Sigmoid colon (tissue), 7 donors: Measurements from ENCODE around the gene PTPRD. TPM values are rescaled to one million over a fixed set of nuclear protein-coding genes. Genes with fewer than 3 reads are reported as not detected.

Source experiments
- DNase-seq: peaks from one replicate; pipeline ENCODE4 v3.0.0-alpha.2; 2019
- H3K27ac ChIP-seq, 4 donors: fragments of 200-600 bp; sonication (generic); one replicate each; pipeline ENCODE4 v1.5.1; 2016 to 2019; ENCODE audit warnings: mild to moderate bottlenecking in 1 of 4
- H3K27me3 ChIP-seq, 3 donors: fragments of 200-600 bp; sonication (generic); one replicate each; pipeline ENCODE4 v1.5.1; 2019; ENCODE audit warnings: mild to moderate bottlenecking in 1 of 3
- H3K36me3 ChIP-seq, 4 donors: fragments of 200-600 bp; sonication (generic); one replicate each; pipeline ENCODE4 v1.5.1; 2016 to 2019
- H3K4me1 ChIP-seq, 4 donors: fragments of 200-600 bp; sonication (generic); one replicate each; pipeline ENCODE4 v1.5.1; 2017 to 2019
- H3K4me3 ChIP-seq, 4 donors: fragments of 200-600 bp; sonication (generic); one replicate each; pipeline ENCODE4 v1.5.1; 2017 to 2019; ENCODE audit warnings: mild to moderate bottlenecking in 2 of 4, moderate library complexity in 1 of 4
- H3K9me3 ChIP-seq, 4 donors: fragments of 200-600 bp in 3 of 4; sonication (generic) in 3 of 4; one replicate each; pipeline versions ENCODE4 v1.5.1 to v1.6.1; 2013 to 2019
- EP300 ChIP-seq, 4 donors: sonication (generic); formaldehyde crosslinking; IDR thresholded peaks; one replicate each; pipeline ENCODE4 v1.6.1; 2017; ENCODE audit warnings: antibody characterized with exemption in 4 of 4
- POLR2A ChIP-seq, 2 donors: fragments of 450-650 bp; IDR thresholded peaks; one replicate each; pipeline ENCODE4 v1.6.1; 2016; ENCODE audit warnings: antibody characterized with exemption in 2 of 2, mild to moderate bottlenecking in 2 of 2, moderate library complexity in 2 of 2
- POLR2AphosphoS5 ChIP-seq, 4 donors: sonication (generic); formaldehyde crosslinking; IDR thresholded peaks; one replicate each; pipeline ENCODE4 v1.6.1; 2017; ENCODE audit warnings: antibody characterized with exemption in 4 of 4
- WGBS, 2 donors: extraction: QIAGEN DNeasy Blood & Tissue Kit; methylation state at CpG; one replicate each; pipeline ENCODE4 v1.1.7; 2013; 5-methylcytosine and 5-hydroxymethylcytosine counted together
- intact Hi-C: fragments of 100-400 bp; cut with DNase I; formaldehyde crosslinking; loops from one replicate; pipeline ENCODE4 v1.15.1; 2023
- polyA plus RNA-seq, 3 donors: library from polyadenylated mRNA; stranded (reverse); fragments of 200-250 nt; gene quantifications; one replicate each; pipeline ENCODE4 v1.2.3, GENCODE V29; 2013
- total RNA-seq, 4 donors: library from RNA; depleted of rRNA; stranded (reverse); fragments of >200 nt; gene quantifications; one replicate each; pipeline ENCODE4 v1.1.0, GENCODE V29; 2016
- TF ChIP-seq, protein P1 (sequence below), 4 experiments: fragments of 450-650 bp in 3 of 4; fragments of 200-600 bp in 1 of 4; IDR thresholded peaks; one replicate each; pipeline ENCODE4 v1.5.1; 2016 to 2019; ENCODE audit warnings: antibody characterized with exemption in 4 of 4, mild to moderate bottlenecking in 3 of 4, moderate library complexity in 2 of 4
- donor health status: healthy with polysubstance abuse.
- donor health status: Bipolar disorder and iron deficiency.
- donor health status: healthy.

The PTPRD gene
- total and polyA plus RNA-seq, 7 donors, result 1.2 to 18.3 (median 6.3) TPM

DNA sequence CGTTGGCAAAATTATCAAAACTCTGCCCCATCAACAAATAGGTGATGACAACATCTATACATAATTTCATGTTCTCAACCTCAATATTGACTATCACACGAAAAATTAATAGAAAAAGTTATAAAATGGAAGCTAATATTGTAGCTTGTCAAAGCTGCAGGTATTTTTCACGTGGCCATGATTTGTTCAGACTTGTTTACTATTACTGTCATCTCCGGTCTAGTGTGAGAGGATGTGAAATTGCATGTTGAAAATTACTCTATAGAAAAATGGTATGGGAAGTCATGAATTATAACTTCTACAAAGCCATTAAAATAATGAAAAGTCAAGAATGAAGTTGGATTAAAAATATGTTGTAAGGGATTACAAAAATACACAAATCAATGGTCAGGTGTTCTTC is 385.8 kb downstream of the PTPRD start:
- H3K27ac ChIP-seq, result no peak overlapping the region
- no peak overlapping the region for H3K4me3 ChIP-seq
- no peaks in the 10 kb centered on the region for H3K9me3 ChIP-seq
- H3K36me3 ChIP-seq, result no peaks in the 10 kb centered on the region
- H3K4me1 ChIP-seq, result no peaks in the 10 kb centered on the region
- DNase-seq, result no peak
- no peaks in the 10 kb centered on the region for H3K27me3 ChIP-seq
- WGBS, 2 donors, result 57 to 73% methylated on average over 4 of the region's 4 CpGs
- TF ChIP-seq POLR2AphosphoS5 (IDR thresholded peaks at IDR 0.05), result no peak
- TF ChIP-seq POLR2A (IDR thresholded peaks at IDR 0.05), result no peak
- no peak for TF ChIP-seq EP300 (IDR thresholded peaks at IDR 0.05)
- TF ChIP-seq, protein P1, sequence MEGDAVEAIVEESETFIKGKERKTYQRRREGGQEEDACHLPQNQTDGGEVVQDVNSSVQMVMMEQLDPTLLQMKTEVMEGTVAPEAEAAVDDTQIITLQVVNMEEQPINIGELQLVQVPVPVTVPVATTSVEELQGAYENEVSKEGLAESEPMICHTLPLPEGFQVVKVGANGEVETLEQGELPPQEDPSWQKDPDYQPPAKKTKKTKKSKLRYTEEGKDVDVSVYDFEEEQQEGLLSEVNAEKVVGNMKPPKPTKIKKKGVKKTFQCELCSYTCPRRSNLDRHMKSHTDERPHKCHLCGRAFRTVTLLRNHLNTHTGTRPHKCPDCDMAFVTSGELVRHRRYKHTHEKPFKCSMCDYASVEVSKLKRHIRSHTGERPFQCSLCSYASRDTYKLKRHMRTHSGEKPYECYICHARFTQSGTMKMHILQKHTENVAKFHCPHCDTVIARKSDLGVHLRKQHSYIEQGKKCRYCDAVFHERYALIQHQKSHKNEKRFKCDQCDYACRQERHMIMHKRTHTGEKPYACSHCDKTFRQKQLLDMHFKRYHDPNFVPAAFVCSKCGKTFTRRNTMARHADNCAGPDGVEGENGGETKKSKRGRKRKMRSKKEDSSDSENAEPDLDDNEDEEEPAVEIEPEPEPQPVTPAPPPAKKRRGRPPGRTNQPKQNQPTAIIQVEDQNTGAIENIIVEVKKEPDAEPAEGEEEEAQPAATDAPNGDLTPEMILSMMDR (IDR thresholded peaks at IDR 0.05), result no peak
- intact Hi-C loops, result no loop called here

DNA sequence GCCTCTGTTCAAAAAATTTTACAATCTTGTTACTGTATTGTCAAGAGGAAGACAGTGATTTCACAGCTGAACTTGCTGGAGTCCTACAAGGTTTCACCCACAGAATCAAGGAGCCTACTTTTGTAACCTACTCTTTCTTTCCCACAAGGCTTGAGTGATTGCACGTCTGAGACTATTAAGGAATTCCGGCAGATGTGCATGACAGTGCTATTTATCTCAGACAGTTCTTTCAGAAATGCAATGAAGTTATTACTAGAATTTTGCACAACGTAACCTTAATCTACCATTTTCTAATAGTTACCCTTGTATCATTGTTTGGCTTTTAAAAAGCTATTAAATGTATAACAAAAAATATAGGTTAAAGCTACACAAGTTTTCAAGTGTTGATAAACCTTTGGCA is 400.1 kb downstream of the PTPRD start:
- WGBS, 2 donors, result 67 to 74% methylated on average over 3 of the region's 3 CpGs
- Histone ChIP-seq H3K36me3 (no peaks in the 10 kb centered on the region), H3K9me3 (no peaks in the 10 kb centered on the region), H3K27ac (no peak overlapping the region), H3K27me3 (no peaks in the 10 kb centered on the region), H3K4me3 (no peak overlapping the region), H3K4me1 (no peaks in the 10 kb centered on the region)
- TF ChIP-seq, protein P1 (IDR thresholded peaks at IDR 0.05), result no peak
- no peak for TF ChIP-seq POLR2AphosphoS5 (IDR thresholded peaks at IDR 0.05)
- no peak for DNase-seq
- intact Hi-C loops, result no loop called here

DNA sequence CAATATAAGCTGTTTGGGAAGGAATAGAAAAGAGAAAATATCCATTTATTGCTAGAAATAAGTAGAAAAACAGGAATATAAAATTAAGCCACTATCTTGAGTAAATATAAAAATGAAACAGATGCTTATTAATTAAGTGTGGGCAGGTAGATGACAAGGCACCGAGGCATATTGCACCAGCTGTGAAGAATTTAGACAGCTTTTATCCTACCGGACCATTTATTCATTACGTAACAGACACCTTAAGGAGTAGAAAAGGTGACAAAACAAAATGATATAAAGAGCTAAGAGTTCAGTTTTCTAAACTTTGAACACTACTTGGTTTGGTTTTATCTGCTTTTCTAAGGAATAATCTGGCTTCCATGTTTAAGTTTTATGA is 404.1 kb downstream of the PTPRD start:
- Histone ChIP-seq H3K4me1 (no peaks in the 10 kb centered on the region), H3K27me3 (no peaks in the 10 kb centered on the region), H3K9me3 (no peaks in the 10 kb centered on the region), H3K36me3 (no peaks in the 10 kb centered on the region), H3K27ac (no peak overlapping the region), H3K4me3 (peak overlapping the region in 2 of 4 donors; percentile 32 to 35)
- 73 to 75% methylated on average over 3 of the region's 3 CpGs for WGBS, 2 donors
- TF ChIP-seq, protein P1 (IDR thresholded peaks at IDR 0.05), result no peak
- TF ChIP-seq EP300 (IDR thresholded peaks at IDR 0.05), result no peak
- no peak for TF ChIP-seq POLR2A (IDR thresholded peaks at IDR 0.05)
- TF ChIP-seq POLR2AphosphoS5 (IDR thresholded peaks at IDR 0.05), result no peak
- DNase-seq, result no peak
- intact Hi-C loops, result no loop called here

DNA sequence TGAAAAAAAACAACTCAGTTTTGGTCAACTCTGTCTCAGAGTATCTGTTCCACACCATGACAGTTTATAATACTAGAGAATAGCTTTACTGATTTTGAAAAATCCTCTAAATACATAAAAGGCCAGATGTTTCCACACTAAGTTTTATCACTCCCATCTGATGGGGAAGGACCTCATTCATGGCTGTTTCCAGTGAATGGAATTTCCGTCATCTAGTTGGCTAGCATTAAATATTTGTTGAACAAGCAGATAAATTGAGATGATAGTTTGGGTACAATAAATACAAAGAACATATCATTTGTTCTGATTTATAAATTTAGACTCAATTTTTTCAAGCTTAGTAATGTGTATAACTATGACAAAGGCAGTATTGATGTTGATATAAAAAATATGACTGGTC is 408.5 kb downstream of the PTPRD start:
- no peak overlapping the region for H3K4me3 ChIP-seq
- no peaks in the 10 kb centered on the region for H3K36me3 ChIP-seq
- H3K9me3 ChIP-seq, result no peaks in the 10 kb centered on the region
- H3K4me1 ChIP-seq, result no peaks in the 10 kb centered on the region
- TF ChIP-seq, protein P1 (IDR thresholded peaks at IDR 0.05), result no peak
- TF ChIP-seq POLR2A (IDR thresholded peaks at IDR 0.05) (no peak), EP300 (IDR thresholded peaks at IDR 0.05) (no peak), POLR2AphosphoS5 (IDR thresholded peaks at IDR 0.05) (no peak)
- intact Hi-C loops, result no loop called here
- no peaks in the 10 kb centered on the region for H3K27me3 ChIP-seq
- no peak for DNase-seq
- H3K27ac ChIP-seq, result no peak overlapping the region
- whole genome bisulfite sequencing, 2 donors, result 54 to 74% methylated on average over 1 of the region's 1 CpG

DNA sequence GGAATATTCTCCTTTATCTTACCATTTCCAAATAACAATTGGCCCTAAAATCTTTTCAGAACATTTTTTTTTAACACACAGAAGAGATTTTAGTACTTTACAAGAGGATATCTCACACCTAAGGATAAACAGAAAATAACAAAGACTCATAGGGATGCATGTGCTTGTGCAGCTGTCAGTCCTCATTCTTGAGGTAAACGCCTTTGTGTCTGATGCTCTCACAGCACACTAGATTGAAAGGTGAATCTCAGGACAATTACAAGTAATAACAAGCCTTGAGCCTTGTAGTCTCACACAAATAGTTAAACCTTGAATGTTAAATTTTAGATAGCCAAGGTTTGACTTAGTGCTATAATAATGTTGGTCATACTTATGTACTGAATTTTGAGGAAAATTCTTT is 439.2 kb downstream of the PTPRD start:
- H3K4me1 ChIP-seq, result no peaks in the 10 kb centered on the region
- no peak for TF ChIP-seq EP300 (IDR thresholded peaks at IDR 0.05)
- TF ChIP-seq, protein P1 (IDR thresholded peaks at IDR 0.05), result no peak
- no peak for TF ChIP-seq POLR2A (IDR thresholded peaks at IDR 0.05)
- TF ChIP-seq POLR2AphosphoS5 (IDR thresholded peaks at IDR 0.05), result no peak
- H3K9me3 ChIP-seq, result no peaks in the 10 kb centered on the region
- H3K36me3 ChIP-seq, result no peaks in the 10 kb centered on the region
- no peak for DNase-seq
- no peak overlapping the region for H3K4me3 ChIP-seq
- intact Hi-C loops, result no loop called here
- H3K27ac ChIP-seq, result no peak overlapping the region
- no peaks in the 10 kb centered on the region for H3K27me3 ChIP-seq
- 49 to 57% methylated on average over 1 of the region's 1 CpG for WGBS, 2 donors
